Psoas muscle (tissue), 8 donors: Measurements from ENCODE around the gene CHST11. TPM values are rescaled to one million over a fixed set of nuclear protein-coding genes. Genes with fewer than 3 reads are reported as not detected.

Source experiments
- ATAC-seq, 4 donors: fragments of 200-7000 bp; cut with Tn5 transposase; one replicate each; pipeline ENCODE4 v1.9.1; 2020; ENCODE audit warnings: moderate library complexity in 3 of 4, mild to moderate bottlenecking in 2 of 4
- DNase-seq, 2 donors: peaks; one replicate each; pipeline ENCODE4 v3.0.0-alpha.2; 2020
- H3K27ac ChIP-seq: fragments of 200-600 bp; one replicate; pipeline ENCODE4 v1.8.0; 2022
- H3K27me3 ChIP-seq, 3 donors: fragments of 200-600 bp in 1 of 3; one replicate each; pipeline versions ENCODE4 v1.6.1 to v1.8.0; 2013 to 2022; ENCODE audit warnings: low read length in 2 of 3, mild to moderate bottlenecking in 2 of 3, moderate library complexity in 1 of 3; ENCODE audit not compliant: insufficient read depth in 3 of 3
- H3K36me3 ChIP-seq, 2 donors: fragments of 200-600 bp in 1 of 2; one replicate each; pipeline versions ENCODE4 v1.6.1 to v1.8.0; 2013 to 2022; ENCODE audit warnings: low read depth in 1 of 2, mild to moderate bottlenecking in 1 of 2, moderate library complexity in 1 of 2; ENCODE audit not compliant: insufficient read depth in 1 of 2
- H3K4me1 ChIP-seq: fragments of 200-600 bp; one replicate; pipeline ENCODE4 v1.8.0; 2022
- H3K4me3 ChIP-seq: fragments of 200-600 bp; one replicate; pipeline ENCODE4 v1.8.0; 2022; ENCODE audit warnings: mild to moderate bottlenecking
- H3K9me3 ChIP-seq: fragments of 200-600 bp; one replicate; pipeline ENCODE4 v1.8.0; 2022
- WGBS, 3 donors: extraction: QIAGEN DNeasy Blood & Tissue Kit; methylation state at CpG; one replicate each; pipeline versions ENCODE4 v1.1.6 to v1.1.7; 2013; 5-methylcytosine and 5-hydroxymethylcytosine counted together
- intact Hi-C, 2 donors: fragments of 100-400 bp; cut with DNase I; formaldehyde crosslinking; loops; one replicate each; pipeline versions ENCODE4 v1.11.0 to v1.14.2; 2022
- polyA plus RNA-seq, 3 donors: library from polyadenylated mRNA; stranded (reverse); fragments of 200-250 nt; gene quantifications; one replicate each; pipeline ENCODE4 v1.2.3, GENCODE V29; 2013
- total RNA-seq, 4 donors: library from RNA; stranded (reverse); fragmentation: NEBNext Ultra II Directional in 2 of 4; extraction: Animal tissue kit (Norgen Biotek cat#: 25700) in 2 of 4; gene quantifications; one replicate each; pipeline versions ENCODE4 v1.2.1 to v1.2.4, GENCODE V29; 2021 to 2023
- TF ChIP-seq, protein P1 (sequence below): fragments of 200-600 bp; IDR thresholded peaks from one replicate; pipeline ENCODE4 v1.8.0; 2022; ENCODE audit warnings: antibody characterized with exemption
- donor health status: healthy with polysubstance abuse.
- donor health status: DM: no; HTN: no; CAD: no; lungs with moderate emphysema.
- donor health status: Bipolar disorder and iron deficiency.
- donor health status: healthy.
- donor health status: DM: yes; HTN: yes; CAD: no.
- donor health status: DM: no; HTN: no; CAD: no.
- donor health status: DM: no; HTN: no; CAD: no.
- donor health status: DM: yes; HTN: yes; CAD: no.

Gene CHST11
- total and polyA plus RNA-seq, 7 donors, result 0.52 to 1.6 (median 1.0) TPM

- H3K27me3 ChIP-seq, result no peaks in the 10 kb centered on the region
- no peaks in the 10 kb centered on the region for H3K4me1 ChIP-seq
- intact Hi-C loops, result no loop called here
- WGBS, 3 donors, result 60 to 68% (median 62%) methylated on average over 5 of the region's 5 CpGs
- H3K9me3 ChIP-seq, result no peaks in the 10 kb centered on the region
- ATAC-seq (no peak), DNase-seq (no peak)
- no peak overlapping the region for H3K4me3 ChIP-seq
- no peak overlapping the region for H3K27ac ChIP-seq
- no peaks in the 10 kb centered on the region for H3K36me3 ChIP-seq
- TF ChIP-seq, protein P1, sequence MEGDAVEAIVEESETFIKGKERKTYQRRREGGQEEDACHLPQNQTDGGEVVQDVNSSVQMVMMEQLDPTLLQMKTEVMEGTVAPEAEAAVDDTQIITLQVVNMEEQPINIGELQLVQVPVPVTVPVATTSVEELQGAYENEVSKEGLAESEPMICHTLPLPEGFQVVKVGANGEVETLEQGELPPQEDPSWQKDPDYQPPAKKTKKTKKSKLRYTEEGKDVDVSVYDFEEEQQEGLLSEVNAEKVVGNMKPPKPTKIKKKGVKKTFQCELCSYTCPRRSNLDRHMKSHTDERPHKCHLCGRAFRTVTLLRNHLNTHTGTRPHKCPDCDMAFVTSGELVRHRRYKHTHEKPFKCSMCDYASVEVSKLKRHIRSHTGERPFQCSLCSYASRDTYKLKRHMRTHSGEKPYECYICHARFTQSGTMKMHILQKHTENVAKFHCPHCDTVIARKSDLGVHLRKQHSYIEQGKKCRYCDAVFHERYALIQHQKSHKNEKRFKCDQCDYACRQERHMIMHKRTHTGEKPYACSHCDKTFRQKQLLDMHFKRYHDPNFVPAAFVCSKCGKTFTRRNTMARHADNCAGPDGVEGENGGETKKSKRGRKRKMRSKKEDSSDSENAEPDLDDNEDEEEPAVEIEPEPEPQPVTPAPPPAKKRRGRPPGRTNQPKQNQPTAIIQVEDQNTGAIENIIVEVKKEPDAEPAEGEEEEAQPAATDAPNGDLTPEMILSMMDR, result no peak
Observed at GRCh38 chr12:104650541-104650940, 193.8 kb downstream of the CHST11 start.

GRCh38 chr12:104651811-104652210, 195.1 kb downstream of the CHST11 start:
- WGBS, 3 donors, result 73 to 79% (median 74%) methylated on average over 7 of the region's 7 CpGs
- ATAC-seq (no peak), DNase-seq (no peak)
- no peaks in the 10 kb centered on the region for H3K9me3 ChIP-seq
- TF ChIP-seq, protein P1, result no peak
- H3K36me3 ChIP-seq, result no peaks in the 10 kb centered on the region
- H3K4me3 ChIP-seq, result no peak overlapping the region
- H3K27me3 ChIP-seq, result no peaks in the 10 kb centered on the region
- intact Hi-C loops, result no loop called here
- no peaks in the 10 kb centered on the region for H3K4me1 ChIP-seq
- no peak overlapping the region for H3K27ac ChIP-seq

GRCh38 chr12:104652358-104652757, 195.6 kb downstream of the CHST11 start:
- Histone ChIP-seq H3K9me3 (no peaks in the 10 kb centered on the region), H3K27me3 (no peaks in the 10 kb centered on the region), H3K4me3 (no peak overlapping the region), H3K27ac (no peak overlapping the region), H3K4me1 (no peaks in the 10 kb centered on the region), H3K36me3 (no peaks in the 10 kb centered on the region)
- 81 to 88% (median 82%) methylated on average over 5 of the region's 5 CpGs for WGBS, 3 donors
- ATAC-seq (no peak), DNase-seq (no peak)
- intact Hi-C loops, result no loop called here
- TF ChIP-seq, protein P1, result no peak

- H3K4me1 ChIP-seq, result no peaks in the 10 kb centered on the region
- intact Hi-C loops, result no loop called here
- no peak overlapping the region for H3K4me3 ChIP-seq
- no peaks in the 10 kb centered on the region for H3K9me3 ChIP-seq
- ATAC-seq (no peak), DNase-seq (no peak)
- no peaks in the 10 kb centered on the region for H3K27me3 ChIP-seq
- 80 to 95% (median 83%) methylated on average over 7 of the region's 7 CpGs for WGBS, 3 donors
- H3K27ac ChIP-seq, result no peak overlapping the region
- H3K36me3 ChIP-seq, result no peaks in the 10 kb centered on the region
- TF ChIP-seq, protein P1, result no peak
Observed at GRCh38 chr12:104652910-104653309, 196.2 kb downstream of the CHST11 start.
